Testis (tissue), 3 donors: ENCODE measurements around the gene YBX1. TPM values are rescaled to one million over a fixed set of nuclear protein-coding genes. Genes with fewer than 3 reads are reported as not detected.
A peak's percentile ranks its signal among the peaks of the same experiment; 100 is the strongest.

ENCODE experiments used
- DNase-seq: peaks from one replicate; pipeline ENCODE4 v3.0.0-alpha.2; 2019
- H3K27ac ChIP-seq, 2 donors: fragments of 200-600 bp; sonication (generic); one replicate each; pipeline ENCODE4 v1.5.1; 2019
- H3K27me3 ChIP-seq: fragments of 200-600 bp; sonication (generic); one replicate; pipeline ENCODE4 v1.5.1; 2019
- H3K36me3 ChIP-seq: fragments of 200-600 bp; sonication (generic); one replicate; pipeline ENCODE4 v1.5.1; 2017; ENCODE audit warnings: low read depth; ENCODE audit errors: missing control alignments
- H3K4me1 ChIP-seq: fragments of 200-600 bp; sonication (generic); one replicate; pipeline ENCODE4 v1.5.1; 2019
- H3K4me3 ChIP-seq, 2 donors: fragments of 200-600 bp; sonication (generic); one replicate each; pipeline ENCODE4 v1.5.1; 2017 to 2019
- H3K9me3 ChIP-seq: fragments of 200-600 bp; sonication (generic); one replicate; pipeline ENCODE4 v1.5.1; 2017
- CTCF ChIP-seq, 3 experiments: fragments of 450-650 bp in 2 of 3; fragments of 200-600 bp in 1 of 3; sonication (generic) in 1 of 3; IDR thresholded peaks; one replicate each; pipeline ENCODE4 v1.5.1; 2016 to 2019; ENCODE audit warnings: antibody characterized with exemption in 3 of 3, mild to moderate bottlenecking in 2 of 3, moderate library complexity in 1 of 3
- POLR2A ChIP-seq: fragments of 450-650 bp; IDR thresholded peaks from one replicate; pipeline ENCODE4 v1.6.1; 2017; ENCODE audit warnings: antibody characterized with exemption, mild to moderate bottlenecking, moderate library complexity
- WGBS, 2 donors: methylation state at CpG; one replicate each; pipeline ENCODE4 v1.1.5; 2018; 5-methylcytosine and 5-hydroxymethylcytosine counted together
- intact Hi-C: fragments of 100-400 bp; cut with DNase I; formaldehyde crosslinking; loops from one replicate; pipeline ENCODE4 v1.15.1; 2023; ENCODE audit warnings: low total_unique reads
- polyA plus RNA-seq: library from polyadenylated mRNA; stranded (reverse); fragments of 350-450 nt; fragmentation: Illumina TruSeq; extraction: RNeasy Lipid Tissue Mini Kit (QIAGEN cat#74804); gene quantifications from one replicate; pipeline ENCODE4 v1.2.3, GENCODE V29; 2014; ENCODE audit warnings: low read depth, low replicate concordance; ENCODE audit not compliant: insufficient read depth
- total RNA-seq, 2 donors: library from RNA; depleted of rRNA; stranded (reverse); fragments of >200 nt; gene quantifications; one replicate each; pipeline ENCODE4 v1.2.3, GENCODE V29; 2016

Gene YBX1
- total and polyA plus RNA-seq, 3 donors from 2014 or later, result 798 to 2,470 (median 982) TPM

- TF ChIP-seq CTCF (IDR thresholded peaks at IDR 0.05) (peak in 2 of 3 experiments; percentile 24 to 63), POLR2A (no peak)
- Histone ChIP-seq H3K4me3 (peak within 1 kb of the TSS; percentile 76 to 83), H3K36me3 (no peaks in the 10 kb centered on the region), H3K27ac (peak within 1 kb of the TSS; percentile 46 to 83), H3K9me3 (no peaks in the 10 kb centered on the region), H3K27me3 (no peaks in the 10 kb centered on the region), H3K4me1 (peaks cover 17% of the 10 kb centered on the region)
- peak; percentile 97 for DNase-seq
- WGBS, 2 donors, result 0 to 2% methylated on average over 25 to 53 of the region's 53 CpGs
- intact Hi-C loops, result no loop called here
Observed at GRCh38 chr1:42657981-42658876, 24.0 kb upstream of the YBX1 start, which contains the start of gene PPIH. PPIH (plus strand) TSS chr1:42658423; CDS start chr1:42658447, 24 bp downstream.

GRCh38 chr1:42658877-42659337 is 23.3 kb upstream of the YBX1 start:
- 3 to 6% methylated on average over 17 to 20 of the region's 20 CpGs for WGBS, 2 donors
- no peaks in the 10 kb centered on the region for H3K9me3 ChIP-seq

GRCh38 chr1:42660907-42661500 is 21.2 kb upstream of the YBX1 start:
- Histone ChIP-seq H3K9me3 (no peaks in the 10 kb centered on the region), H3K27me3 (no peaks in the 10 kb centered on the region), H3K4me1 (peaks cover 17% of the 10 kb centered on the region), H3K4me3 (no peak overlapping the region), H3K36me3 (no peaks in the 10 kb centered on the region), H3K27ac (no peak overlapping the region)
- intact Hi-C loops, result no loop called here
- 86 to 87% methylated on average over 3 of the region's 3 CpGs for WGBS, 2 donors
- no peak for DNase-seq
- TF ChIP-seq POLR2A, result no peak
- TF ChIP-seq CTCF (IDR thresholded peaks at IDR 0.05), result no peak

More at GRCh38 chr1:42658877-42659337, 23.3 kb upstream of the YBX1 start:
- no peak for TF ChIP-seq POLR2A
- no peak for TF ChIP-seq CTCF (IDR thresholded peaks at IDR 0.05)
- no peak for DNase-seq
- intact Hi-C loops, result no loop called here
- Histone ChIP-seq H3K27me3 (no peaks in the 10 kb centered on the region), H3K4me1 (peaks cover 17% of the 10 kb centered on the region), H3K36me3 (no peaks in the 10 kb centered on the region), H3K4me3 (peak overlapping the region; percentile 76 to 83), H3K27ac (peak overlapping the region in 1 of 2 donors; percentile 46)

GRCh38 chr1:42669936-42670335 is 12.3 kb upstream of the YBX1 start:
- intact Hi-C loops, result no loop called here
- no peak for TF ChIP-seq CTCF (IDR thresholded peaks at IDR 0.05)
- TF ChIP-seq POLR2A, result no peak
- Histone ChIP-seq H3K27me3 (no peaks in the 10 kb centered on the region), H3K27ac (no peak overlapping the region), H3K4me1 (no peaks in the 10 kb centered on the region), H3K9me3 (no peaks in the 10 kb centered on the region), H3K4me3 (no peak overlapping the region), H3K36me3 (no peaks in the 10 kb centered on the region)
- DNase-seq, result no peak
- 92% methylated on average over 3 of the region's 3 CpGs for WGBS, 2 donors
